ENCODE data around the gene CDK5R1. TPM values are rescaled to one million over a fixed set of nuclear protein-coding genes. Genes with fewer than 3 reads are reported as not detected.

The CDK5R1 gene
- polyA plus RNA-seq, 1 of the 3 experiments (the other 2 are of a cell fraction): 1.4 TPM

- peaks cover 61% of the 10 kb centered on the region for H3K79me2 ChIP-seq (ENCODE audit: insufficient read depth)
- TF ChIP-seq SMC3 (IDR thresholded peaks at IDR 0.05; ENCODE audit: low read depth, low read length) (no peak), RXRA (IDR thresholded peaks at IDR 0.05; ENCODE audit: borderline replicate concordance, low read depth) (no peak), EP300 (IDR thresholded peaks at IDR 0.05; ENCODE audit: borderline replicate concordance in 1 of 2, low read depth in 1 of 2, low read length in 1 of 2) (no peak), CTCF (IDR thresholded peaks at IDR 0.05) (no peak), USF1 (IDR thresholded peaks at IDR 0.05; ENCODE audit: borderline replicate concordance, low read depth) (no peak), IRF3 (IDR thresholded peaks at IDR 0.05; ENCODE audit: low read depth, low read length) (no peak), RCOR1 (IDR thresholded peaks at IDR 0.05; ENCODE audit: low read length) (no peak)
- H3K27me3 ChIP-seq (ENCODE audit: insufficient read depth): no peaks in the 10 kb centered on the region
- H3K9me3 ChIP-seq: no peaks in the 10 kb centered on the region
- H3K36me3 ChIP-seq (replicated peaks in 1 of 2; ENCODE audit: control insufficient read depth in 1 of 2, insufficient read depth in 2 of 2, low read length in 1 of 2): peaks cover 62 to 83% of the 10 kb centered on the region in 2 experiments
- peaks cover 13% of the 10 kb centered on the region for H4K20me1 ChIP-seq (ENCODE audit: insufficient read depth)
- H3K4me1 ChIP-seq (ENCODE audit: control insufficient read depth in 1 of 2, insufficient read depth in 2 of 2, low read depth in 1 of 2, low read length in 1 of 2): no peaks in the 10 kb centered on the region
- no peak overlapping the region for H3K4me2 ChIP-seq
- CTCF ChIA-PET: interaction anchor here (1.2 to 7.5 kb wide), 2 partner anchors 8 to 15 kb away, joined by 3 to 46 read pairs; no protein-coding TSS in a partner anchor
- H3K27ac ChIP-seq (ENCODE audit: low read depth in 2 of 2, low read length in 1 of 2): no peak overlapping the region
- POLR2A ChIA-PET: interaction anchor here (0.7 kb wide), 1 partner anchor 21 kb away, joined by 4 read pairs; no protein-coding TSS in a partner anchor
- no peaks in the 10 kb centered on the region for H3K9me2 ChIP-seq
- no peak overlapping the region for H3K4me3 ChIP-seq (ENCODE audit: low read depth in 2 of 2, low read length in 1 of 2)
- H2AFZ ChIP-seq (ENCODE audit: low read depth): no peak overlapping the region
- no peak for DNase-seq
- no peaks in the 10 kb centered on the region for H3F3A ChIP-seq (replicated peaks; ENCODE audit: insufficient read depth)
- 96% methylated on average over 7 of the region's 7 CpGs for WGBS (ENCODE audit: low lambda C conversion rate)
- H3K9ac ChIP-seq: no peak overlapping the region
Observed at GRCh38 chr17:32467949-32468348, 18.8 kb upstream of the CDK5R1 start.

- CTCF ChIA-PET: interaction anchor here (1.1 to 7.5 kb wide), 3 partner anchors 9 to 13 kb away, joined by 3 to 62 read pairs (median 46); no protein-coding TSS in a partner anchor
- no peak for DNase-seq
- Histone ChIP-seq H3K4me1 (ENCODE audit: control insufficient read depth in 1 of 2, insufficient read depth in 2 of 2, low read depth in 1 of 2, low read length in 1 of 2) (no peaks in the 10 kb centered on the region), H4K20me1 (ENCODE audit: insufficient read depth) (peaks cover 11% of the 10 kb centered on the region), H3K27ac (ENCODE audit: low read depth in 2 of 2, low read length in 1 of 2) (no peak overlapping the region), H3K9me3 (no peaks in the 10 kb centered on the region), H3K79me2 (ENCODE audit: insufficient read depth) (peaks cover 43% of the 10 kb centered on the region), H3K36me3 (replicated peaks in 1 of 2; ENCODE audit: control insufficient read depth in 1 of 2, insufficient read depth in 2 of 2, low read length in 1 of 2) (peaks cover 65 to 84% of the 10 kb centered on the region in 2 experiments), H3K27me3 (ENCODE audit: insufficient read depth) (no peaks in the 10 kb centered on the region), H3K9me2 (no peaks in the 10 kb centered on the region), H2AFZ (ENCODE audit: low read depth) (no peak overlapping the region), H3K9ac (no peak overlapping the region), H3F3A (replicated peaks; ENCODE audit: insufficient read depth) (no peaks in the 10 kb centered on the region), H3K4me3 (ENCODE audit: low read depth in 2 of 2, low read length in 1 of 2) (no peak overlapping the region), H3K4me2 (no peak overlapping the region)
- POLR2A ChIA-PET: interaction anchor here (1.4 kb wide), 1 partner anchor 14 kb away, joined by 3 read pairs; no protein-coding TSS in a partner anchor
- 100% methylated on average over 6 of the region's 6 CpGs for whole genome bisulfite sequencing (ENCODE audit: low lambda C conversion rate)
- TF ChIP-seq MEF2A (IDR thresholded peaks at IDR 0.05; ENCODE audit: borderline replicate concordance, low read depth) (no peak), RXRA (IDR thresholded peaks at IDR 0.05; ENCODE audit: borderline replicate concordance, low read depth) (no peak), CTCF (IDR thresholded peaks at IDR 0.05) (no peak), CHD2 (IDR thresholded peaks at IDR 0.05; ENCODE audit: low read length, partially characterized antibody) (no peak), NRF1 (IDR thresholded peaks at IDR 0.05; ENCODE audit: low read depth, low read length) (no peak), FOSL2 (IDR thresholded peaks at IDR 0.05; ENCODE audit: borderline replicate concordance, low read depth) (no peak), YY1 (IDR thresholded peaks at IDR 0.05; ENCODE audit: low read depth) (no peak), PBX3 (IDR thresholded peaks at IDR 0.05) (no peak), IRF3 (IDR thresholded peaks at IDR 0.05; ENCODE audit: low read depth, low read length) (no peak), RCOR1 (IDR thresholded peaks at IDR 0.05; ENCODE audit: low read length) (no peak), GATA2 (CRISPR knock-in tag; IDR thresholded peaks at IDR 0.05) (no peak)
Observed at GRCh38 chr17:32470405-32471167, 16.2 kb upstream of the CDK5R1 start.

All from SK-N-SH (cell line).